A549 (cell line): Measurements from ENCODE around the gene RNPS1. TPM values are rescaled to one million over a fixed set of nuclear protein-coding genes. Genes with fewer than 3 reads are reported as not detected.
A peak's percentile ranks its signal among the peaks of the same experiment; 100 is the strongest.

Experiments used
- CBX2 ChIP-seq: fragments of 200-600 bp; sonication (generic); IDR thresholded peaks from 2 replicates; pipeline ENCODE4 v1.6.1; 2016; ENCODE audit warnings: low read depth, mild to moderate bottlenecking, borderline replicate concordance
- CHD2 ChIP-seq: fragments of 150-350 bp; IDR thresholded peaks from 2 replicates; pipeline ENCODE4 v1.6.1; 2014; ENCODE audit warnings: low read length; ENCODE audit not compliant: partially characterized antibody
- CHD4 ChIP-seq: fragments of 200-600 bp; sonication (generic); IDR thresholded peaks from 2 replicates; pipeline ENCODE4 v1.6.1; 2016; ENCODE audit warnings: antibody characterized with exemption, mild to moderate bottlenecking, borderline replicate concordance
- EHF ChIP-seq: fragments of 250-450 bp; sonication (Bioruptor Pico); IDR thresholded peaks from 2 replicates; pipeline ENCODE4 v1.5.0; 2020; ENCODE audit warnings: mild to moderate bottlenecking
- EHMT2 ChIP-seq: fragments of 200-600 bp; sonication (generic); IDR thresholded peaks from 2 replicates; pipeline ENCODE4 v1.6.1; 2016; ENCODE audit warnings: antibody characterized with exemption, low read depth, mild to moderate bottlenecking, moderate library complexity
- HDAC2 ChIP-seq: fragments of 200-600 bp; sonication (generic); IDR thresholded peaks from 2 replicates; pipeline ENCODE4 v1.6.1; 2016
- HEYL ChIP-seq: fragments of 250-450 bp; sonication (Bioruptor Pico); IDR thresholded peaks from 2 replicates; pipeline ENCODE4 v1.8.0; 2021; ENCODE audit warnings: mild to moderate bottlenecking, moderate library complexity
- MAZ ChIP-seq: fragments of 150-350 bp; IDR thresholded peaks from 2 replicates; pipeline ENCODE4 v1.6.1; 2014; ENCODE audit warnings: antibody characterized with exemption, low read depth, low read length, borderline replicate concordance
- POLR2AphosphoS2 ChIP-seq: conservative IDR thresholded peaks from 2 replicates; pipeline ENCODE4 v1.6.1; 2012; ENCODE audit warnings: low read length, improper control_type of control experiment, inconsistent platforms
- RAD21 ChIP-seq, 2 experiments: fragments of >200 bp in 1 of 2; sonication (Bioruptor Twin) in 1 of 2; formaldehyde crosslinking in 1 of 2; IDR thresholded peaks in 1 of 2; conservative IDR thresholded peaks in 1 of 2; 2 replicates in 1 of 2; 3 replicates in 1 of 2; pipeline ENCODE4 v1.6.1; 2012 to 2018; ENCODE audit warnings: inconsistent platforms in 1 of 2
- RNF2 ChIP-seq: fragments of 200-600 bp; sonication (generic); IDR thresholded peaks from 2 replicates; pipeline ENCODE4 v1.6.1; 2016; ENCODE audit warnings: low read depth, mild to moderate bottlenecking, antibody characterized with exemption, moderate library complexity, borderline replicate concordance
- SREBF2 ChIP-seq: fragments of 450-650 bp; IDR thresholded peaks from 2 replicates; pipeline ENCODE4 v1.6.1; 2014; ENCODE audit warnings: mild to moderate bottlenecking, moderate library complexity
- polyA plus RNA-seq, 4 experiments: library from polyadenylated mRNA; depleted of rRNA in 3 of 4; stranded (reverse); fragments of >200 nt; fragmentation: RNase III in 1 of 4; extraction: RNeasy Plus Mini Kit Qiagen cat#74134 plus additional on column Dnase treatment in 1 of 4; gene quantifications; 2 replicates in 3 of 4; 3 replicates in 1 of 4; pipeline ENCODE4 v1.2.3, GENCODE V29; 2011 to 2017
- TF ChIP-seq, protein P1 (sequence below): fragments of 200-600 bp; sonication (generic); IDR thresholded peaks from 2 replicates; pipeline ENCODE4 v1.6.1; 2016; ENCODE audit warnings: antibody characterized with exemption, mild to moderate bottlenecking, moderate library complexity
- TF ChIP-seq, protein P2 (sequence below): fragments of 450-650 bp; IDR thresholded peaks from 2 replicates; pipeline ENCODE4 v1.6.1; 2014; ENCODE audit warnings: antibody characterized with exemption
- TF ChIP-seq, protein P3 (sequence below): fragments of >200 bp; sonication (Bioruptor Twin); formaldehyde crosslinking; IDR thresholded peaks from 3 replicates; pipeline ENCODE4 v1.5.1; 2016
- TF ChIP-seq, protein P4 (sequence below): fragments of 250-450 bp; sonication (Bioruptor Pico); IDR thresholded peaks from 2 replicates; pipeline ENCODE4 v1.5.0; 2020; ENCODE audit warnings: low read depth, mild to moderate bottlenecking, moderate library complexity
- TF ChIP-seq, protein P5 (sequence below): fragments of >200 bp; sonication (Bioruptor Twin); formaldehyde crosslinking; IDR thresholded peaks from 3 replicates; pipeline ENCODE4 v1.6.1; 2016
- TF ChIP-seq, protein P6 (sequence below): fragments of 250-450 bp; sonication (Bioruptor Pico); IDR thresholded peaks from 2 replicates; pipeline ENCODE4 v1.5.0; 2021; ENCODE audit warnings: mild to moderate bottlenecking, moderate library complexity, borderline replicate concordance

RNPS1 gene
- polyA plus RNA-seq, 2 of the 4 experiments (the other 2 are of a cell fraction), result 183 to 200 TPM

DNA sequence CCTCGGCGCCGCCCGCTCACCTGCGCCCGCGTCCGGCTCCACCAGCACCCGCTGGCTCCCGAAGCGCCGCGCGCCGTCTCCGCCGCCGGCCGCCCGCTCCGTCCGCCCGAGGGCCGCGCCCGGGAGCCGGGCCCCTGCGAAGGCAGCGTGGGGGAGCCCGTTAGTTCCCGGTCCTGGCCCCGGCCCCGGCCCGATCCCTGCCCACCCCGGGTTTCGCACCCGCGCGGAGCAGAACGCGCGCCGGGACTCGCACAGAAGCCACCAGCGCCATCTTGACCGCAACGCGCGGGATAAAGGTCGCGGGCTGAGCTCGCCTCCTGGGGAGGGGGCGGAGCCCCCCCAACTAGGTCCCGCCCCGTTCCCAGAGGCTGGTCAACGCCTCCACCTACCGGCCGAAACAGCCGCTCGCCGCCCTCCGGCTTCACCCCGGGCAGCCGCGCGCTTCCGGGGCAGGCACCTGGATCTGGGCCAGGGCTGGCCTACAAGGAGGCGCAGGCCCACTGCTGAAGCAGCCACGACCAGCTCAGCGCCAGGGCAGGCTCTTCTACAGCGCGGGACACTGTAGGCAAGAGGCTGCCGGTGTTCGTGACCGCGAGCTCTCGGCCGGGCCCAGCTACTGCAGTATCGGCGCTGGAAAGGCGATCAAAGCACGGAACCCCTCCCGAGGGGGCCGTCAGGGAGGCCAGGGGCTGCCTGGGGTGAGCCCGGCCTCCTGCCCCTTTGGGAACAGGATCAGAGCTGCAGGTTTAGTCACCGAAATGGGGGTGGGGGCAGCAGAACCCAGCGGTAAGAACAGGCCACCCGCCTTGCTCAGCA lies 16.4 kb downstream of the RNPS1 start, which contains the start of gene ECI1 (continued):
- TF ChIP-seq, protein P1, sequence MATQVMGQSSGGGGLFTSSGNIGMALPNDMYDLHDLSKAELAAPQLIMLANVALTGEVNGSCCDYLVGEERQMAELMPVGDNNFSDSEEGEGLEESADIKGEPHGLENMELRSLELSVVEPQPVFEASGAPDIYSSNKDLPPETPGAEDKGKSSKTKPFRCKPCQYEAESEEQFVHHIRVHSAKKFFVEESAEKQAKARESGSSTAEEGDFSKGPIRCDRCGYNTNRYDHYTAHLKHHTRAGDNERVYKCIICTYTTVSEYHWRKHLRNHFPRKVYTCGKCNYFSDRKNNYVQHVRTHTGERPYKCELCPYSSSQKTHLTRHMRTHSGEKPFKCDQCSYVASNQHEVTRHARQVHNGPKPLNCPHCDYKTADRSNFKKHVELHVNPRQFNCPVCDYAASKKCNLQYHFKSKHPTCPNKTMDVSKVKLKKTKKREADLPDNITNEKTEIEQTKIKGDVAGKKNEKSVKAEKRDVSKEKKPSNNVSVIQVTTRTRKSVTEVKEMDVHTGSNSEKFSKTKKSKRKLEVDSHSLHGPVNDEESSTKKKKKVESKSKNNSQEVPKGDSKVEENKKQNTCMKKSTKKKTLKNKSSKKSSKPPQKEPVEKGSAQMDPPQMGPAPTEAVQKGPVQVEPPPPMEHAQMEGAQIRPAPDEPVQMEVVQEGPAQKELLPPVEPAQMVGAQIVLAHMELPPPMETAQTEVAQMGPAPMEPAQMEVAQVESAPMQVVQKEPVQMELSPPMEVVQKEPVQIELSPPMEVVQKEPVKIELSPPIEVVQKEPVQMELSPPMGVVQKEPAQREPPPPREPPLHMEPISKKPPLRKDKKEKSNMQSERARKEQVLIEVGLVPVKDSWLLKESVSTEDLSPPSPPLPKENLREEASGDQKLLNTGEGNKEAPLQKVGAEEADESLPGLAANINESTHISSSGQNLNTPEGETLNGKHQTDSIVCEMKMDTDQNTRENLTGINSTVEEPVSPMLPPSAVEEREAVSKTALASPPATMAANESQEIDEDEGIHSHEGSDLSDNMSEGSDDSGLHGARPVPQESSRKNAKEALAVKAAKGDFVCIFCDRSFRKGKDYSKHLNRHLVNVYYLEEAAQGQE, result no peak
- TF ChIP-seq, protein P2, sequence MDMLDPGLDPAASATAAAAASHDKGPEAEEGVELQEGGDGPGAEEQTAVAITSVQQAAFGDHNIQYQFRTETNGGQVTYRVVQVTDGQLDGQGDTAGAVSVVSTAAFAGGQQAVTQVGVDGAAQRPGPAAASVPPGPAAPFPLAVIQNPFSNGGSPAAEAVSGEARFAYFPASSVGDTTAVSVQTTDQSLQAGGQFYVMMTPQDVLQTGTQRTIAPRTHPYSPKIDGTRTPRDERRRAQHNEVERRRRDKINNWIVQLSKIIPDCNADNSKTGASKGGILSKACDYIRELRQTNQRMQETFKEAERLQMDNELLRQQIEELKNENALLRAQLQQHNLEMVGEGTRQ, result no peak
- TF ChIP-seq SREBF2 (no peak), HEYL (CRISPR knock-in tag) (no peak), CBX2 (no peak), POLR2AphosphoS2 (peak; percentile 87; the same call in 1 of the 2 replicates), RNF2 (no peak; the same call in 1 of the 2 replicates), EHMT2 (no peak), HDAC2 (no peak), CHD4 (no peak), EHF (CRISPR knock-in tag) (no peak), CHD2 (no peak), MAZ (peak; percentile 25; the same call in 1 of the 2 replicates), RAD21 (conservative IDR thresholded peaks at IDR 0.05 in 1 of 2, IDR thresholded peaks at IDR 0.05 in 1 of 2) (peak; percentile 43 to 70)
- TF ChIP-seq, protein P3, sequence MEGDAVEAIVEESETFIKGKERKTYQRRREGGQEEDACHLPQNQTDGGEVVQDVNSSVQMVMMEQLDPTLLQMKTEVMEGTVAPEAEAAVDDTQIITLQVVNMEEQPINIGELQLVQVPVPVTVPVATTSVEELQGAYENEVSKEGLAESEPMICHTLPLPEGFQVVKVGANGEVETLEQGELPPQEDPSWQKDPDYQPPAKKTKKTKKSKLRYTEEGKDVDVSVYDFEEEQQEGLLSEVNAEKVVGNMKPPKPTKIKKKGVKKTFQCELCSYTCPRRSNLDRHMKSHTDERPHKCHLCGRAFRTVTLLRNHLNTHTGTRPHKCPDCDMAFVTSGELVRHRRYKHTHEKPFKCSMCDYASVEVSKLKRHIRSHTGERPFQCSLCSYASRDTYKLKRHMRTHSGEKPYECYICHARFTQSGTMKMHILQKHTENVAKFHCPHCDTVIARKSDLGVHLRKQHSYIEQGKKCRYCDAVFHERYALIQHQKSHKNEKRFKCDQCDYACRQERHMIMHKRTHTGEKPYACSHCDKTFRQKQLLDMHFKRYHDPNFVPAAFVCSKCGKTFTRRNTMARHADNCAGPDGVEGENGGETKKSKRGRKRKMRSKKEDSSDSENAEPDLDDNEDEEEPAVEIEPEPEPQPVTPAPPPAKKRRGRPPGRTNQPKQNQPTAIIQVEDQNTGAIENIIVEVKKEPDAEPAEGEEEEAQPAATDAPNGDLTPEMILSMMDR, result peak; percentile 56
- TF ChIP-seq, protein P4, sequence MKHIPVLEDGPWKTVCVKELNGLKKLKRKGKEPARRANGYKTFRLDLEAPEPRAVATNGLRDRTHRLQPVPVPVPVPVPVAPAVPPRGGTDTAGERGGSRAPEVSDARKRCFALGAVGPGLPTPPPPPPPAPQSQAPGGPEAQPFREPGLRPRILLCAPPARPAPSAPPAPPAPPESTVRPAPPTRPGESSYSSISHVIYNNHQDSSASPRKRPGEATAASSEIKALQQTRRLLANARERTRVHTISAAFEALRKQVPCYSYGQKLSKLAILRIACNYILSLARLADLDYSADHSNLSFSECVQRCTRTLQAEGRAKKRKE (CRISPR knock-in tag), result no peak
- TF ChIP-seq, protein P5, sequence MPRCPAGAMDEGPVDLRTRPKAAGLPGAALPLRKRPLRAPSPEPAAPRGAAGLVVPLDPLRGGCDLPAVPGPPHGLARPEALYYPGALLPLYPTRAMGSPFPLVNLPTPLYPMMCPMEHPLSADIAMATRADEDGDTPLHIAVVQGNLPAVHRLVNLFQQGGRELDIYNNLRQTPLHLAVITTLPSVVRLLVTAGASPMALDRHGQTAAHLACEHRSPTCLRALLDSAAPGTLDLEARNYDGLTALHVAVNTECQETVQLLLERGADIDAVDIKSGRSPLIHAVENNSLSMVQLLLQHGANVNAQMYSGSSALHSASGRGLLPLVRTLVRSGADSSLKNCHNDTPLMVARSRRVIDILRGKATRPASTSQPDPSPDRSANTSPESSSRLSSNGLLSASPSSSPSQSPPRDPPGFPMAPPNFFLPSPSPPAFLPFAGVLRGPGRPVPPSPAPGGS, result peak; percentile 94
- TF ChIP-seq, protein P6, sequence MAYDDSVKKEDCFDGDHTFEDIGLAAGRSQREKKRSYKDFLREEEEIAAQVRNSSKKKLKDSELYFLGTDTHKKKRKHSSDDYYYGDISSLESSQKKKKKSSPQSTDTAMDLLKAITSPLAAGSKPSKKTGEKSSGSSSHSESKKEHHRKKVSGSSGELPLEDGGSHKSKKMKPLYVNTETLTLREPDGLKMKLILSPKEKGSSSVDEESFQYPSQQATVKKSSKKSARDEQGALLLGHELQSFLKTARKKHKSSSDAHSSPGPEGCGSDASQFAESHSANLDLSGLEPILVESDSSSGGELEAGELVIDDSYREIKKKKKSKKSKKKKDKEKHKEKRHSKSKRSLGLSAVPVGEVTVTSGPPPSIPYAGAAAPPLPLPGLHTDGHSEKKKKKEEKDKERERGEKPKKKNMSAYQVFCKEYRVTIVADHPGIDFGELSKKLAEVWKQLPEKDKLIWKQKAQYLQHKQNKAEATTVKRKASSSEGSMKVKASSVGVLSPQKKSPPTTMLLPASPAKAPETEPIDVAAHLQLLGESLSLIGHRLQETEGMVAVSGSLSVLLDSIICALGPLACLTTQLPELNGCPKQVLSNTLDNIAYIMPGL (CRISPR knock-in tag), result no peak
- TF ChIP-seq, all 56 proteins: peak for 18
